ENCODE results near the gene BOK.

GRCh38 chr2:241620419-241620769 is 61.8 kb downstream of the BOK start:
- TF ChIP-seq CTCF (IDR thresholded peaks at IDR 0.05), result no peak
- no peak for TF ChIP-seq POLR2A (IDR thresholded peaks at IDR 0.05)
